Dedifferentiated amniotic fluid mesenchymal stem cell (primary cell): ENCODE data around the gene TMTC3.
A peak's percentile ranks its signal among the peaks of the same experiment; 100 is the strongest.
"Not testable (repeated sequence)": the region's sequence is repeated elsewhere in the genome, so short reads cannot be mapped to it uniquely, and the experiment has no call there.

ENCODE experiments used
- DNase-seq: peaks from one replicate; pipeline ENCODE4 v3.0.0-alpha.2; 2016; ENCODE audit errors: extremely low spot score

The TMTC3 gene

GRCh38 chr12:88141774-88142609 lies at the start of gene TMTC3, which contains the start of gene CEP290:
Gene TMTC3 (plus strand): TSS chr12:88142307. CDS start chr12:88148316, 6,009 bp downstream.
Gene CEP290 (minus strand): TSS chr12:88142088. CDS start chr12:88141307, 781 bp downstream.
- peak; percentile 99 for DNase-seq

GRCh38 chr12:88092771-88093170 lies 49.3 kb upstream of the TMTC3 start:
- no peak for DNase-seq

GRCh38 chr12:88093573-88093972 lies 48.5 kb upstream of the TMTC3 start:
- DNase-seq: no peak

- no peak for DNase-seq
Measured at GRCh38 chr12:88108021-88108420, 34.1 kb upstream of the TMTC3 start.

GRCh38 chr12:88111074-88111652 lies 30.9 kb upstream of the TMTC3 start:
- DNase-seq: peak; percentile 42

GRCh38 chr12:88113871-88114270 lies 28.2 kb upstream of the TMTC3 start:
- DNase-seq: peak; percentile 42

- DNase-seq: no peak
Measured at GRCh38 chr12:88122666-88123065, 19.4 kb upstream of the TMTC3 start.

GRCh38 chr12:88127099-88127498 lies 15.0 kb upstream of the TMTC3 start:
- no peak for DNase-seq

GRCh38 chr12:88127855-88128254 lies 14.3 kb upstream of the TMTC3 start:
- DNase-seq: no peak

- no peak for DNase-seq
Measured at GRCh38 chr12:88132392-88132791, 9.7 kb upstream of the TMTC3 start.

GRCh38 chr12:88133181-88133580 lies 8.9 kb upstream of the TMTC3 start:
- not testable (repeated sequence) for DNase-seq

GRCh38 chr12:88139711-88140110 lies 2.4 kb upstream of the TMTC3 start:
- DNase-seq: not testable (repeated sequence)

GRCh38 chr12:88141425-88141773 lies 708 bp upstream of the TMTC3 start:
- no peak for DNase-seq

GRCh38 chr12:88142610-88142991 lies 494 bp downstream of the TMTC3 start:
- no peak for DNase-seq

GRCh38 chr12:88144037-88144436 lies 1.9 kb downstream of the TMTC3 start:
- no peak for DNase-seq

GRCh38 chr12:88144546-88145468 lies 2.7 kb downstream of the TMTC3 start:
- DNase-seq: no peak

- DNase-seq: no peak
Measured at GRCh38 chr12:88145567-88146505, 3.7 kb downstream of the TMTC3 start.

GRCh38 chr12:88150063-88150462 lies 8.0 kb downstream of the TMTC3 start:
- DNase-seq: no peak

GRCh38 chr12:88153959-88154358 lies 11.9 kb downstream of the TMTC3 start:
- peak; percentile 72 for DNase-seq

- DNase-seq: no peak
Measured at GRCh38 chr12:88156075-88156654, 14.1 kb downstream of the TMTC3 start.

- no peak for DNase-seq
Measured at GRCh38 chr12:88163371-88163770, 21.3 kb downstream of the TMTC3 start.
